ENCODE results near the gene ZSWIM3.

- TF ChIP-seq CTCF (IDR thresholded peaks at IDR 0.05) (no peak), POLR2A (IDR thresholded peaks at IDR 0.05) (no peak)
These were observed 6.5 kb upstream of the ZSWIM3 start for GRCh38 chr20:45850926-45851325.

Data from right lobe of liver (tissue), 4 donors.